OCI-LY3 (cell line): ENCODE data around the gene EMC9.

ENCODE experiments used
- EZH2phosphoT487 ChIP-seq: fragments of 200-600 bp; shearing (Covaris generic); IDR thresholded peaks from 2 replicates; pipeline ENCODE4 v1.6.1; 2018; ENCODE audit warnings: antibody characterized with exemption, mixed run types, low read depth
- TF ChIP-seq, protein P1 (sequence below): fragments of 200-600, 300-600 bp; sonication (generic); IDR thresholded peaks from 2 replicates; pipeline ENCODE4 v1.5.1; 2014; ENCODE audit warnings: antibody characterized with exemption, low read length, low read depth

DNA sequence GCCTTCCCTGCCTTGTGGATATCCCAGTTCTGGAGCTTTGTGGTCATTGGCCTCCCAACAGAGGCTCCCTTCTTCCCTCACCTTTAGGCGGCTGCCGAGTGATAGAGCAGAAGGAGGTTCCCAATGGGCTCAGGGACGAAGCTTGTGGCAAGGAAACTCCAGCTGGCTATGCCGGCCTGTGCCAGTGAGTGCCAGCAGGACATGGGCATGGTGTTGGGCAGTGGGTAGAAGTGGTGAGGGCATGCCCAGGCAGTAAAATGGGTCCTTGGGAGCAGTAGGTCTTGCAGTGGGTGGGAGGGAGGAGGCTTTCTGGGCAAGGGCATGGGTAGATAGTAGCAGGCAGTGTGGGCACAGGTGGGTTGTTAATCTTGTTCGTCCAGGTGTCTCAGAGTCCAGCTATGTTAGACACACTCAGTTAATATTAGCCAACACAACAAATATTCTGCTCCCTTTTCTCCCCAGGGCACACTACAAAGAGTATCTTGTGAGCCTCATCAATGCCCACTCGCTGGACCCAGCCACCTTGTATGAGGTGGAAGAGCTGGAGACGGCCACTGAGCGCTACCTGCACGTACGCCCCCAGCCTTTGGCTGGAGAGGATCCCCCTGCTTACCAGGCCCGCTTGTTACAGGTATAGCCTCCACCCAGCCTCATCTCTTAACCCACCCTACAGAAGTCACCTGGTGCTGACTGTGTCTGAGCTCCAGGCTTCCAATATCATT, 18.5 kb upstream of the EMC9 start:
- TF ChIP-seq, protein P1, sequence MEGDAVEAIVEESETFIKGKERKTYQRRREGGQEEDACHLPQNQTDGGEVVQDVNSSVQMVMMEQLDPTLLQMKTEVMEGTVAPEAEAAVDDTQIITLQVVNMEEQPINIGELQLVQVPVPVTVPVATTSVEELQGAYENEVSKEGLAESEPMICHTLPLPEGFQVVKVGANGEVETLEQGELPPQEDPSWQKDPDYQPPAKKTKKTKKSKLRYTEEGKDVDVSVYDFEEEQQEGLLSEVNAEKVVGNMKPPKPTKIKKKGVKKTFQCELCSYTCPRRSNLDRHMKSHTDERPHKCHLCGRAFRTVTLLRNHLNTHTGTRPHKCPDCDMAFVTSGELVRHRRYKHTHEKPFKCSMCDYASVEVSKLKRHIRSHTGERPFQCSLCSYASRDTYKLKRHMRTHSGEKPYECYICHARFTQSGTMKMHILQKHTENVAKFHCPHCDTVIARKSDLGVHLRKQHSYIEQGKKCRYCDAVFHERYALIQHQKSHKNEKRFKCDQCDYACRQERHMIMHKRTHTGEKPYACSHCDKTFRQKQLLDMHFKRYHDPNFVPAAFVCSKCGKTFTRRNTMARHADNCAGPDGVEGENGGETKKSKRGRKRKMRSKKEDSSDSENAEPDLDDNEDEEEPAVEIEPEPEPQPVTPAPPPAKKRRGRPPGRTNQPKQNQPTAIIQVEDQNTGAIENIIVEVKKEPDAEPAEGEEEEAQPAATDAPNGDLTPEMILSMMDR: no peak
- TF ChIP-seq EZH2phosphoT487: no peak
